Esophagus (tissue), 2 donors: Measurements from ENCODE around the gene DEPDC1. TPM values are rescaled to one million over a fixed set of nuclear protein-coding genes. Genes with fewer than 3 reads are reported as not detected.
"Not testable (repeated sequence)": the region's sequence is repeated elsewhere in the genome, so short reads cannot be mapped to it uniquely, and the experiment has no call there.

ENCODE experiments used
- H3K27ac ChIP-seq, 2 donors: one replicate each; pipeline ENCODE4 v1.5.1; 2013; ENCODE audit warnings: low read depth in 2 of 2, mild to moderate bottlenecking in 2 of 2, inconsistent platforms in 1 of 2, low read length in 1 of 2, moderate library complexity in 1 of 2
- H3K27me3 ChIP-seq, 2 donors: one replicate each; pipeline ENCODE4 v1.6.1; 2013; ENCODE audit warnings: low read length in 2 of 2, control low read depth in 1 of 2, mild to moderate bottlenecking in 1 of 2; ENCODE audit not compliant: insufficient read depth in 2 of 2, control insufficient read depth in 1 of 2
- H3K36me3 ChIP-seq, 2 donors: one replicate each; pipeline ENCODE4 v1.6.1; 2013; ENCODE audit warnings: low read length in 1 of 2; ENCODE audit not compliant: control insufficient read depth in 2 of 2, insufficient read depth in 2 of 2
- H3K4me1 ChIP-seq, 2 donors: one replicate each; pipeline ENCODE4 v1.6.1; 2013; ENCODE audit warnings: low read length in 1 of 2; ENCODE audit not compliant: control insufficient read depth in 2 of 2, insufficient read depth in 2 of 2
- H3K4me3 ChIP-seq, 2 donors: one replicate each; pipeline ENCODE4 v1.5.1; 2013; ENCODE audit warnings: low read length in 2 of 2, mild to moderate bottlenecking in 2 of 2, low read depth in 1 of 2, moderate library complexity in 1 of 2
- H3K9me3 ChIP-seq, 2 donors: one replicate each; pipeline ENCODE4 v1.6.1; 2013; ENCODE audit warnings: mild to moderate bottlenecking in 2 of 2, low read depth in 1 of 2, low read length in 1 of 2, moderate library complexity in 1 of 2; ENCODE audit not compliant: control insufficient read depth in 2 of 2, insufficient read depth in 1 of 2
- WGBS, 2 donors: extraction: QIAGEN DNeasy Blood & Tissue Kit; methylation state at CpG; one replicate each; pipeline ENCODE4 v1.1.7; 2013; 5-methylcytosine and 5-hydroxymethylcytosine counted together
- polyA plus RNA-seq, 2 donors: library from polyadenylated mRNA; stranded (reverse); fragments of 200-250 nt; gene quantifications; one replicate each; pipeline ENCODE4 v1.2.3, GENCODE V29; 2013
- donor health status: healthy with polysubstance abuse.
- donor health status: Bipolar disorder and iron deficiency.

DEPDC1 gene
- polyA plus RNA-seq, 2 donors: 2.8 to 2.9 TPM

- no peak overlapping the region for H3K4me3 ChIP-seq
- H3K27ac ChIP-seq: no peak overlapping the region
- no peaks in the 10 kb centered on the region for H3K4me1 ChIP-seq
- H3K27me3 ChIP-seq: no peaks in the 10 kb centered on the region
- 97% methylated on average over 2 of the region's 2 CpGs for WGBS, 2 donors
- no peaks in the 10 kb centered on the region for H3K9me3 ChIP-seq
- H3K36me3 ChIP-seq: no peaks in the 10 kb centered on the region
Observed at GRCh38 chr1:68479501-68479900, 17.4 kb downstream of the DEPDC1 start.

- Histone ChIP-seq H3K27ac (no peak overlapping the region), H3K4me1 (no peaks in the 10 kb centered on the region), H3K36me3 (no peaks in the 10 kb centered on the region), H3K9me3 (no peaks in the 10 kb centered on the region), H3K27me3 (no peaks in the 10 kb centered on the region), H3K4me3 (no peak overlapping the region)
- WGBS, 2 donors: 95 to 98% methylated on average over 2 of the region's 2 CpGs
Observed at GRCh38 chr1:68478662-68479061, 18.2 kb downstream of the DEPDC1 start.

- H3K27ac ChIP-seq, H3K4me1 ChIP-seq, H3K9me3 ChIP-seq, H3K27me3 ChIP-seq, H3K36me3 ChIP-seq, H3K4me3 ChIP-seq: not testable (repeated sequence)
- WGBS, 2 donors: 75 to 83% methylated on average over 2 of the region's 2 CpGs
Observed at GRCh38 chr1:68476626-68477025, 20.3 kb downstream of the DEPDC1 start.

- H3K4me1 ChIP-seq: no peaks in the 10 kb centered on the region
- no peak overlapping the region for H3K27ac ChIP-seq
- no peaks in the 10 kb centered on the region for H3K36me3 ChIP-seq
- no peaks in the 10 kb centered on the region for H3K27me3 ChIP-seq
- H3K9me3 ChIP-seq: no peaks in the 10 kb centered on the region
- no peak overlapping the region for H3K4me3 ChIP-seq
Observed at GRCh38 chr1:68473060-68473459, 23.8 kb downstream of the DEPDC1 start.

GRCh38 chr1:68470388-68470970 is 26.4 kb downstream of the DEPDC1 start:
- Histone ChIP-seq H3K36me3 (no peaks in the 10 kb centered on the region), H3K4me3 (no peak overlapping the region), H3K9me3 (no peaks in the 10 kb centered on the region), H3K27me3 (no peaks in the 10 kb centered on the region), H3K4me1 (no peaks in the 10 kb centered on the region), H3K27ac (no peak overlapping the region)
- WGBS, 2 donors: 77 to 81% methylated on average over 2 of the region's 2 CpGs

- H3K36me3 ChIP-seq: no peaks in the 10 kb centered on the region
Observed at GRCh38 chr1:68464891-68465290, 32.0 kb downstream of the DEPDC1 start.

GRCh38 chr1:68460935-68461334 is 35.9 kb downstream of the DEPDC1 start:
- 69 to 77% methylated on average over 4 of the region's 4 CpGs for WGBS, 2 donors
- H3K9me3 ChIP-seq: peaks cover 0 to 3% of the 10 kb centered on the region in 2 donors
- H3K36me3 ChIP-seq: no peaks in the 10 kb centered on the region
- no peaks in the 10 kb centered on the region for H3K4me1 ChIP-seq
- H3K27ac ChIP-seq: no peak overlapping the region
- H3K4me3 ChIP-seq: no peak overlapping the region
- H3K27me3 ChIP-seq: no peaks in the 10 kb centered on the region

More at GRCh38 chr1:68464891-68465290, 32.0 kb downstream of the DEPDC1 start:
- H3K27me3 ChIP-seq: no peaks in the 10 kb centered on the region
- no peaks in the 10 kb centered on the region for H3K4me1 ChIP-seq
- peaks cover 0 to 3% of the 10 kb centered on the region in 2 donors for H3K9me3 ChIP-seq
- WGBS, 2 donors: 62 to 70% methylated on average over 6 of the region's 6 CpGs
- H3K27ac ChIP-seq: no peak overlapping the region
- H3K4me3 ChIP-seq: no peak overlapping the region

- 88 to 91% methylated on average over 1 of the region's 1 CpG for WGBS, 2 donors
- Histone ChIP-seq H3K4me1 (no peaks in the 10 kb centered on the region), H3K27me3 (no peaks in the 10 kb centered on the region), H3K27ac (no peak overlapping the region), H3K9me3 (peaks cover 2 to 3% of the 10 kb centered on the region in 2 donors), H3K36me3 (no peaks in the 10 kb centered on the region), H3K4me3 (no peak overlapping the region)
Observed at GRCh38 chr1:68459796-68460195, 37.1 kb downstream of the DEPDC1 start.

GRCh38 chr1:68459091-68459490 is 37.8 kb downstream of the DEPDC1 start:
- Histone ChIP-seq H3K36me3 (no peaks in the 10 kb centered on the region), H3K9me3 (peaks cover 2 to 3% of the 10 kb centered on the region in 2 donors), H3K4me1 (no peaks in the 10 kb centered on the region), H3K27ac (no peak overlapping the region), H3K27me3 (no peaks in the 10 kb centered on the region), H3K4me3 (no peak overlapping the region)
- WGBS, 2 donors: 58 to 72% methylated on average over 2 of the region's 2 CpGs

- WGBS, 2 donors: 71 to 79% methylated on average over 1 of the region's 1 CpG
- H3K36me3 ChIP-seq: no peaks in the 10 kb centered on the region
Observed at GRCh38 chr1:68456202-68456601, 40.7 kb downstream of the DEPDC1 start.

More at GRCh38 chr1:68456202-68456601, 40.7 kb downstream of the DEPDC1 start:
- Histone ChIP-seq H3K27ac (no peak overlapping the region), H3K9me3 (peaks cover 0 to 2% of the 10 kb centered on the region in 2 donors), H3K27me3 (no peaks in the 10 kb centered on the region), H3K4me1 (no peaks in the 10 kb centered on the region), H3K4me3 (no peak overlapping the region)
